NB4 (cell line): ENCODE data around the gene P3R3URF.

Source experiments
- POLR2A ChIP-seq: IDR thresholded peaks from 2 replicates; pipeline ENCODE4 v1.6.1; 2011; ENCODE audit warnings: mild to moderate bottlenecking; ENCODE audit not compliant: insufficient read length; ENCODE audit errors: extremely low read depth
- TF ChIP-seq, protein P1 (sequence below): IDR thresholded peaks from one replicate; pipeline ENCODE4 v1.5.1; 2012; ENCODE audit warnings: low read depth, low read length
- TF ChIP-seq, protein P2 (sequence below): IDR thresholded peaks from 2 replicates; pipeline ENCODE4 v1.6.1; 2011; ENCODE audit warnings: low read depth, low read length

DNA sequence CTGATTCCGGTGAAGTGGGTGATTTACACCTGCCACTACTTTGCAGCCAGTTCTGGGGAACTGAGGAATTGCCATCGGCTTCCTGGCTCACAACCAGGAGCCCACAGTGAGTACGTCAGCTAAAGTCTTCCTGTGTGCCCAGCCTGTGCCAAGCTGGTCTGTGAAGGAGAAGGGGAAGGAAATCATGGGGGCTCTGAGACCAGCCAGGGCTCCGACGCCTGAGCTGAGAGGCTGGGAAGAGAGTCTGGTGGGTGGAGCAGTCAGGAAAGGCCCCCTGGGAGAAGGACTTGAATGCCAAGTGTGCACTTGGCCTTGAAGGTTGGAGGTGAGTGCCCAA is 28.1 kb upstream of the P3R3URF start:
- TF ChIP-seq POLR2A: no peak
- TF ChIP-seq, protein P1, sequence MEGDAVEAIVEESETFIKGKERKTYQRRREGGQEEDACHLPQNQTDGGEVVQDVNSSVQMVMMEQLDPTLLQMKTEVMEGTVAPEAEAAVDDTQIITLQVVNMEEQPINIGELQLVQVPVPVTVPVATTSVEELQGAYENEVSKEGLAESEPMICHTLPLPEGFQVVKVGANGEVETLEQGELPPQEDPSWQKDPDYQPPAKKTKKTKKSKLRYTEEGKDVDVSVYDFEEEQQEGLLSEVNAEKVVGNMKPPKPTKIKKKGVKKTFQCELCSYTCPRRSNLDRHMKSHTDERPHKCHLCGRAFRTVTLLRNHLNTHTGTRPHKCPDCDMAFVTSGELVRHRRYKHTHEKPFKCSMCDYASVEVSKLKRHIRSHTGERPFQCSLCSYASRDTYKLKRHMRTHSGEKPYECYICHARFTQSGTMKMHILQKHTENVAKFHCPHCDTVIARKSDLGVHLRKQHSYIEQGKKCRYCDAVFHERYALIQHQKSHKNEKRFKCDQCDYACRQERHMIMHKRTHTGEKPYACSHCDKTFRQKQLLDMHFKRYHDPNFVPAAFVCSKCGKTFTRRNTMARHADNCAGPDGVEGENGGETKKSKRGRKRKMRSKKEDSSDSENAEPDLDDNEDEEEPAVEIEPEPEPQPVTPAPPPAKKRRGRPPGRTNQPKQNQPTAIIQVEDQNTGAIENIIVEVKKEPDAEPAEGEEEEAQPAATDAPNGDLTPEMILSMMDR: no peak
- TF ChIP-seq, protein P2, sequence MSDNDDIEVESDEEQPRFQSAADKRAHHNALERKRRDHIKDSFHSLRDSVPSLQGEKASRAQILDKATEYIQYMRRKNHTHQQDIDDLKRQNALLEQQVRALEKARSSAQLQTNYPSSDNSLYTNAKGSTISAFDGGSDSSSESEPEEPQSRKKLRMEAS: no peak
